GM19099 (cell line): ENCODE measurements around the gene RAB11FIP5.

Experiments used
- POLR2A ChIP-seq: IDR thresholded peaks from 3 replicates; pipeline ENCODE4 v1.6.1; 2011; ENCODE audit warnings: low read depth; ENCODE audit not compliant: insufficient read length; ENCODE audit errors: extremely low read depth

RAB11FIP5 gene

DNA sequence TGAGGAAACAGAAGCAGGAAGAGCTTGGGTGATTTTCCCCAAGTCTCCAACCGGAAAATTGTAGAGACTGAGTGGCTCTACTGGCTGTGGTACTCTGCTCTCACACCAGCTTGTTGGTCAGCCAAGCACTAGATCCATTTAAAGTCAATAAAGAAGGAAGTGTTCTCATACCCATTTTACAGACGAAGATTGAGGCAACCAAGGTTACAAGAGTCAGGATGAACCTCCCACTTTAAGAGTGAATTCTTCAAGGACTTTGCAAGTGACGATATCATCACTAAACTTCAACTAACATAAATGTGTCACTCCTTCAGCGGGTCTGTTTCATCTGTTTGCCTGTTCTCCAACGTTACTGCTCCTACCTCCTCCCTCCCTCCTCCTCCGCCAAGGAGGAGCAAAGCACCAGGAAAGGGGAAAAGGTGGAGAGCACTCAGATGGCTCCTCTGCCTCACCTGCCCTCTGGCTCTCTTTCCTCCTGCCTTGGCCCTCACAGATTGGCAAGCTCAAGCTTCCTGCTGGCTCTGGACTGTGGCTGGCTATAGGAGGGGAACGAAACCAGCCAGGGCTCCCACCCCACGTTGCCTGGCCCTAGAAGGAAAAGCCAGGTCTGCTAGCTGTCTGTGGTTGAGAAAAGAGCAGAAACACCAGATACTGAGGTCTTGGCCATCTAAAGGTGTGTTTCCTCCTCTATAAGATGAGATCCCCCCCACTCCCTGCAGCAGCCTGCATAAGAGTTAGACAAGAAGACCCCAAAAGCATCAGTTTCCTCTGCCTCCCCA, 3.6 kb upstream of the RAB11FIP5 start:
- no peak for TF ChIP-seq POLR2A

DNA sequence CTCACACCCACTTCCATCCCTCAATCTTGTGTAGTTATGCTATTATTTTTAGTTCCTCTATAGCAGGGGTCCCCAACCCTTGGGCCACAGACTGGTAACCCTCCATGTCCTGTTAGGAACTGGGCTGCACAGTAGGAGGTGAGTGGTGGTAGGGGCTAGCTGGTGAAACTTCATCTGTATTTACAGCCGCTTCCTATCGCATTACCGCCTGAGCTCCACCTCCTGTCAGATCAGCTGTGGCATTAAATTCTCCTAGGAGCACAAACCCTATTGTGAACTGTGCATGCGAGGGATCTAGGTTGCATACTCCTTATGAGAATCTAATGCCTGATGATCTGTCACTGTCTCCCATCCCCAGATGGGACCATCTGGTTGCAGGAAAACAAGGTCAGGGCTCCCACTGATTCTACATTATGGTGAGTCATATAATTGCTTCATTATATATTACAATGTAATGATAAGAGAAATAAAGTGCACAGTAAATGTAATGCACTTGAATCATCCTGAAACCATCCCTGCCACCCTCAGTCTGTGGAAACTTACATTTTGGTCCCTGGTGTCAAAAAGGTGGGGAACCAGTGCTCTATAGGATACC, 1.6 kb upstream of the RAB11FIP5 start:
- no peak for TF ChIP-seq POLR2A

- TF ChIP-seq POLR2A = no peak
Observed at GRCh38 chr2:73112026-73112912, 479 bp downstream of the RAB11FIP5 start.

DNA sequence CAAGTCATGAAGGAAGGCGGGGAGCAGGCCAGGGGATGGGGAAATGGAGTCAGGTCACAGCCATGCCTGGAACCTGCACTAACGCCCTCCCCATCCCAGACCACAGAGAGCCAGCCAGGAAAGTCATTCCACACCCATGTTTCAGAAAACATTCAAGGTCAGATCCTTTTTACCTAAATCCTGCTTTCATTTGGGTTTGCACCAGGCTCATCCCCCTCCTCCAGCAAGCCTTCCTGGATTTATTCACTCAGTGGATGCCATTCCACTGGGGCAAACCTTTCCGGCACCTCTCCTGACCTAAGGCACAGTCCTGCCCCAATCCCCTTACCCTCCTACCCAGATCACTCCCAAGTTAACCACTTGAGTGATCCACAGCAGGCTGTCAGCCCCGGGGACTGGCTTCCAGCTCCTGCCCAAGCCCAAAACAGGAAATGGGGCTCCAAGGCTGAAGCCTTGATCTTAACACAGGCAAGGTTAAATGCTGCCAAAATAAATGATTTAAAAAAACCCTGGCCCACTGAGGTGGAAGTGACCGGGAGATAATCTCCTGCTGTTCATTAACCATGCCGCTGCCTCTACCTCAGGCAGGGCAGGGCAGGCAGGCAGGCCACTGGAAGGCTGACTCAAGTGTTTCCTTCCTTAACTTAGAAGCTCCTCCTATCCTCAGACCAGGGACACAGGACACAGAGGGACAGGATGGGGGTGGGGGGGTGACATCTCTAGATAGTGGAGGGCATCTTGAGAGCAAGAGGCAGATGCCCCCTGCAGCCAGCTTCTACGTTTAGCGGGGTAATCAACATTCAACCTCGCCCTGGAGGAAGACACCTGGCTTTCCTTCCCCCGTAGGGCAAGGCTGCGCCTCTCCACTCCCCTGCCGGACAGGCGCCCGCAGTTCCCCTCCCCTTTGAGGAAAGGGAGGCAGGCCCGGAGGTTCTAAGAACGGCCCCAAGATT, 1.4 kb downstream of the RAB11FIP5 start:
- TF ChIP-seq POLR2A = no peak

- no peak for TF ChIP-seq POLR2A
Observed at GRCh38 chr2:73110168-73111072, 2.3 kb downstream of the RAB11FIP5 start.

- no peak for TF ChIP-seq POLR2A
Observed at GRCh38 chr2:73109431-73110167, 3.1 kb downstream of the RAB11FIP5 start.

DNA sequence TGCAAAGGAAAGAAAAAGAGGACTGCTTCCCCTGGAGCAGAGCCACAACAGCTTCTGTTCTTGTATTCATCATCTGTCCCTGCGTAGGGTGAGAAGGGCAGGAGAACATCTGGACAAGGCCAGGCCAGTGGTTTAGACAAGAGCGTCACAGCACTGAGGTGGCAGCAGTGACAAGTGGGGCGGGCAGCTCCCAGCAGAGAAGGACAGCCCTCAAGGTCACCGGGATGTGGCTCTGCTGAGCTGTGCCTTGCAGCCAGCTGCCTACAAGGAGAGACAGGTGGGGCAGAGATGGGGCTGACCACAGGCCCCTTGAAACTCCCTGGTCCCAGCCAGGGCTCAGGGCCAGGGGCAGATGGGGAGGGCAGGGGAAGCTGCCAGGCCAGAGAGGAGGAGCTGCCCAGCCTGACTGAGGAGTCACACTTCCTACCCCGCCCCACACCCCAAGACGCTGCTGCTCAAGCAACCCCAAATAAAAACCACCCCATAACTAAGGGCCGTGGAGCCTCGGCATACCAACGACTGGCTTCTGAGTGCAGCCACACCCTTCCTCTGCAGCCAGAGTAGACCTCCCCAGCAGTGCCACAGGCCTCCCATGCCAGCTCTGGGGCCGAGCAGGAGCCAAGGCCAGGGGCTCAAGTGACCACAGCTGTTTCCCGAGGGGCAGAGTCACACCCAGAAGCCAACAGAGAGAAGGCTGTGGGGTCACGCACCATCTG, 5.4 kb downstream of the RAB11FIP5 start:
- no peak for TF ChIP-seq POLR2A

DNA sequence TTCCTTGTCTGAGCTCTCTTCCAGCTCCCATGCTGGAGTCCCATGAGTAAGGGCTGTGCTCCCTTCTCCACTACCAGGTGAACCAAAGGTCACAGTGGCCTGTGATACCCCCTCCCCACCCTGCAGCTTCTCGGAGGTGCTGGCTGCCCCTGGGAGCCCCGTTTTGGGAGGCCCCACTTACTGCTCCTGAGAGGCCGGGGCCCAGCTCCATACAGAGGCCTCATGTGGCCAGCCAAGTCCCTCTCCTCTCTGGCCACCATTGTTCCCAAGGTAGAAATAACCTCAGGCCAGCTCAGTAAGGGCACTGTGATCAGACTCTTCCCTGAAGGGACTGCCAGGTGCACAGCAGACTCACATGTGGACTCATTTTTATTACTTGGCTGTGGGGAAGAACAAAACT, 6.0 kb downstream of the RAB11FIP5 start:
- TF ChIP-seq POLR2A = no peak

GRCh38 chr2:73105511-73105971, 7.2 kb downstream of the RAB11FIP5 start:
- TF ChIP-seq POLR2A = no peak

DNA sequence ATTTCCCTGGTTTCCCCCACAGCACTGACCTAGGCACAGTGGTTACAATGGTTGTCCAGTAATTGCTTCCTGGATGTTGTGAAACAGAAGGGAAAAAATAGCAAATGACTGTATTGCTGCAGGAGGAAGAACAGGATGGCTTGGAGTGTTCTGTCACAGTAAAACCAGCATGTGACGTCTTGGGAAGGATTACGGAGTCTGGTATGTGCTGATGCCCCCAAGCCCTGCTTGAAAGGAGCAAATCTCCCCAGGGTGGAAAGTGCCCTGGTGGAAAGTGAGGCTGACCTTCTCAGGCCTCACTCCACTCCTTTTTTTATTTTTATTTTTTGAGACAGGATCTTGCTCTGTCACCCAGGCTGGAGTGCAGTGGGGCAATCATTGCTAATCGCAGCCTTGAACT, 7.8 kb downstream of the RAB11FIP5 start:
- TF ChIP-seq POLR2A = no peak

GRCh38 chr2:73103018-73103542, 9.7 kb downstream of the RAB11FIP5 start:
- TF ChIP-seq POLR2A = no peak
